Left renal cortex interstitium (tissue), 4 donors: ENCODE results near the gene CTDNEP1. TPM values are rescaled to one million over a fixed set of nuclear protein-coding genes. Genes with fewer than 3 reads are reported as not detected.
"Not testable (repeated sequence)": the region's sequence is repeated elsewhere in the genome, so short reads cannot be mapped to it uniquely, and the experiment has no call there.

Source experiments
- DNase-seq, 4 donors: peaks; one replicate each; pipeline ENCODE4 v3.0.0-alpha.2; 2013; ENCODE audit warnings: low read depth in 4 of 4, low spot score in 2 of 4, missing footprints in 1 of 4
- polyA plus RNA-seq, 4 donors: library from polyadenylated mRNA; unstranded; fragments of 120-200 nt; gene quantifications; one replicate each; pipeline ENCODE4 v1.2.1, GENCODE V29; 2013; ENCODE audit not compliant: insufficient read length in 4 of 4

Gene CTDNEP1
- polyA plus RNA-seq, 4 donors, result 136 to 149 (median 141) TPM

- DNase-seq, result no peak
These were observed 573 bp downstream of the CTDNEP1 start for GRCh38 chr17:7250695-7251627.

GRCh38 chr17:7249830-7250229 is 1.7 kb downstream of the CTDNEP1 start:
- DNase-seq, result no peak

DNA sequence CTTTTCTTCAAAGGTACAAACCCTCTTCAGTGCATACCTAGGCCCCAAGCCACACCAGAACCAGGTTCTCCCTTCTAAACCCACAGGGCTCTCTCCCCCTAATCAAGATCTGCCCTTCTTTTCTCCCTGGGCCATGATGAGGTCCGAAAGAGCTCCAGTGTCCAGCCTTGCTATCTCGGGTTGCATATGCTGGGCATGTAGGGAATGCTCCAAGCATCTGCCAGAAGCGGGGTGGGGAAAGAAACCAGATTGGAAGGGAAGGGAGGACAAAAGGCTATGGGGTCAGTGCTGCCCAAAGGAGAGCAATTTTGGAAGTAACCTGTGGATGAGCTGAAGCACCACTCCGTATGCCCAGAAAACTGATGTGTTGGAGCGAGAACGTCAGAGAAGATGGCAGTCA is 2.3 kb downstream of the CTDNEP1 start:
- no peak for DNase-seq

DNA sequence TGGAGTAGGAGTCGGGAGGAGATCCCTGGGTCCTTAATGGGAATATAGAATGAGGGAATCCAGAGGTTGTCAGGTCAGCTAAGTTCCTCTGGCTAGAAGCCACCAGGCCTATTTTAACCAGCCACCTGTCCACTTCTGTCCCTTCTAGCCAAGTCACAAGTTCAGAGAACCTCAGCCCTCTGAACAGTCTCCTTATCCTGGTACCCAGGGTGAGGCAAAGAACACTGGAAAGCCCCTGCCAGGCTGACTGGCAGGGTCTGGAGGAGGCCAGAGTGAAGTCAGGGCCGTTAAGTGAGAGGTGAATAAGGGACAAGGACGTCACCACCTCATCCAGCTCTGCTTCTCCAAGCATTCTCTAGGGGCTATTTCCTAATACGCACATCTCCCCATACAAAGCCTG is 2.7 kb downstream of the CTDNEP1 start:
- no peak for DNase-seq

DNA sequence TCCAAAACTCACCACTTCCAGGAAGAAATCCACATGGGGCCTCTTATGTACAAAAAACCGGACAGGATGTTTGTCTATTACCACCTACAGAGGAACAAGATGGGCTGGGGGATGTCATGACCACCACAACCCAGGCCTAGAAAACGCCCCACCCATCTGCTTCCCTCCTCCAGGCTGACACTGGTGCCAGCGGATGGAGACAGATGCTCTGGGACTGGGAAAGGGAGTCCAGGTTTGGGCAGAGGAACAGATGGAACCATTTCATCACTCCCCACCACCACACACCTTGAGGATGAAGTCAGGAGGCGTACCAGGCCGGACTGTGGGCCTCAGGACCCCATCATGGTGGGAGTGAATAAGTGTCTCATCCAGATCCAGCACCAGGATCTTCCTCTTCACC is 4.8 kb downstream of the CTDNEP1 start:
- no peak for DNase-seq

GRCh38 chr17:7243838-7244237 is 7.7 kb downstream of the CTDNEP1 start:
- DNase-seq, result not testable (repeated sequence)

- DNase-seq, result no peak
These were observed 8.1 kb downstream of the CTDNEP1 start for GRCh38 chr17:7243453-7243729.

DNA sequence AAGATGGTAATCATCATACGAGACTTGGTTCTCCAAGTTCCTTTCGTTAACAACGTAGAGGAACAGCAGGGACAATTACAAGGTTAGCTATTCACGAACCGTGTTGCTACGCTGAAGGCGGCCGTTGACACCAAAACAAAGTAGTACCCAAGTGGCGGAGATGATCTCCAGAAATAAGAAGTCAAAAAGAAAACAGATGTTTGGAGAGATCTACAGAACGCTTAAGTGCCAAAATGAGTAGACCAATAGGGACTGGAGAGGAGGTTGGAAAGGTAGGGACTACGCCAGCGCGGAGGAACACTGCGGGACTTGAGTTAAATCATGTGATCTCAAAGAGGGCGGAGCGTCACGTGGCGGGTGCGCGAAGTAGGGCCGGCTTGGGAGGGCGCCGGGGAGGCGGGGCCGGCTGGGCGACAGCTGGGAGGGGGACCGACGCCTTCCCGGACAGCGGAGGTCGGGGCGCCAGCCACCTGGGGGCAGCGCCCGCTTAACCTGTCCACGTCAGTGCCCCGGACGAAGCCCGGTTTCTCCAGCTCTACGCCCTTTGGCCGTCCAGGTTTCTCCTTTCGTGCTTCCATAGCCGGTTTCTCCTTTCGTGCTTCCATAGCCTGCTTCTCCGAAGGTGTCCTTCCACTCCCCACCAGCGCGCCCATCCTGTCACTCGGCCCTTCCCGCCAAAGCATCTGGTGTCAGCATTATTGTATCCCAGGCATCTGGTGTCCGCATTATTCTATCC is 8.6 kb downstream of the CTDNEP1 start:
- peak; percentile 94 to 100 (median 98) for DNase-seq

DNA sequence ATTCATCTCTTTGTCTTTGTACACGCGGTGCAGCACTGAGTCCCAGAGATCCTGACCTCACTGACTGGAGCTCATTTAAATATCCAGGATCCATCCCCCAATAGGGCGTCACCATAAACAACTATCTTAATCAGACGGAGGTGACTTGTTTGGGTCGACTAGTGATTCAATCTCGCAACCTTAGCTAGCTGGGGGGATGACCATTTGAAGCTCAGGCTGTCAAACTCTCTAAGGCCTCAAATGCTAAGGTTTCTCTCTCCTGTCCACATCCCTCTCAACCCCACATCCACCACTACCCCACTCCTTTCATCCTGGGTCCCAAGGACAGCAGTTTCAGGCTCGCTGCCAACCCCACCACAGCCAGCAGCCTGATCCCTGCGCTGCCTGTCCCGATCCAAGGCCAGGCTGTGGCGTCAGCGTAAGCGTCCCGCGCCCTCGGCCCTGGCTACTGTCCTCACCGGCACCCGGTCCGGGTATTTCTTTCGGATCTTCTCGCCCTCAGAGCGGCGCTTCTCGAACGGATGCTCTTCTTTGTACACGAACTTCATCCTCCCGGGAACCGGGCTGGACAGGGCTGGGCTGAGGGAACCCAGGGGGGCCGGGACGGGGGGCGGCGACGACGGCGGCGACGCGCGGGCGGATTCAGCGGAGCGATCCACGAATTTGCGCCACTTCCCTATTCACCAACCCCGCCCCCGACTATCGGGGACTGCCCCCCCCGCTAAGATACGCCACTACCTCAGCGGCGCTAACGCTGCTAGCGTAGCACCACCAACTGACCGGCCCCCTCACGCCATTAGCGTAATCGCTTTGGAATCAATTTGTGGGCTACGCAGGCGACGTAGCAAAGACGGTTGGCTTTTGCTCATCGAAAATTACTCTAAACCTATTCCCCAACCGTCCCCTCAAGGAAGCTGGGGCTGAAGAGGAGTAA is 9.5 kb downstream of the CTDNEP1 start, which contains the start of gene GABARAP:
TSS of gene GABARAP (minus strand) at position 667 of the 934 bp plus-strand sequence. CDS start at position 548, 119 bp downstream.
- peak in 3 of 4 donors; percentile 93 to 97 (median 95) for DNase-seq

GRCh38 chr17:7241090-7241733 is 10.3 kb downstream of the CTDNEP1 start:
- DNase-seq, result no peak

- DNase-seq, result no peak
These were observed 11.2 kb downstream of the CTDNEP1 start for GRCh38 chr17:7240375-7240774.

GRCh38 chr17:7239091-7240027 is 12.2 kb downstream of the CTDNEP1 start, which contains the start of gene PHF23:
Gene PHF23 (minus strand): TSS chr17:7239457. CDS start chr17:7239279, 178 bp downstream.
- DNase-seq, result peak; percentile 94 to 99 (median 99)

- DNase-seq, result no peak
These were observed 13.0 kb downstream of the CTDNEP1 start for GRCh38 chr17:7238420-7239090.

- DNase-seq, result no peak
These were observed 13.6 kb downstream of the CTDNEP1 start for GRCh38 chr17:7237761-7238419.

DNA sequence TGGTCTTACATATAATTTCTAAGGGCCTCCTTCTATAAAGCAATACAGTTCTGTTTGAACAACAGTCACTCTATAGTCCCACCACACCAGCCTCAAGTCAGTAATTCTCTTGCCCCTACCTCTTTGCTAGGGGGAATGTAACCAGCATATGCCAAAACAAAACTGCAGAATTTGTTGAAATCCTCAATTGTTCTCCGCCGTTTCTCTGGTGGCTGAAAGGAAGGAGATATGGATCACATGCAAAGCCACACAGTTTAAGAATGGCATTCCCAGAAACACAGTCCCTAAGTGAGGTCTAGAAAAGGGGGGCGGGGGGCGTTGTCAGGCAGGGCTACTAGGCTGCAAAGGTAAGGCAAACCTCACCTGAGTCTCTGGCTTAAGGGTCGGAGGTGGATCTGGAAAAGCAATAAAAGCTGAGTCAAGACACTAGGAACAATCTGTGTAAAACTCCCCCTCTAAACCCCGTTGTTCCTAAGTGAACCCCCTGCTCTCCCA is 14.2 kb downstream of the CTDNEP1 start:
- DNase-seq, result no peak

GRCh38 chr17:7236808-7237207 is 14.7 kb downstream of the CTDNEP1 start:
- no peak for DNase-seq
